Tibial nerve (tissue), 3 donors: ENCODE measurements around the gene RPP30.

ENCODE experiments used
- CTCF ChIP-seq, 5 experiments: fragments of 200-600 bp in 3 of 5; fragments of 450-650 bp in 2 of 5; sonication (generic) in 3 of 5; IDR thresholded peaks; one replicate each; pipeline ENCODE4 v1.5.1; 2016 to 2019; ENCODE audit warnings: antibody characterized with exemption in 5 of 5, mild to moderate bottlenecking in 3 of 5, moderate library complexity in 2 of 5
- POLR2A ChIP-seq, 2 donors: fragments of 450-650 bp; IDR thresholded peaks; one replicate each; pipeline ENCODE4 v1.6.1; 2017; ENCODE audit warnings: antibody characterized with exemption in 2 of 2, mild to moderate bottlenecking in 2 of 2, moderate library complexity in 2 of 2

DNA sequence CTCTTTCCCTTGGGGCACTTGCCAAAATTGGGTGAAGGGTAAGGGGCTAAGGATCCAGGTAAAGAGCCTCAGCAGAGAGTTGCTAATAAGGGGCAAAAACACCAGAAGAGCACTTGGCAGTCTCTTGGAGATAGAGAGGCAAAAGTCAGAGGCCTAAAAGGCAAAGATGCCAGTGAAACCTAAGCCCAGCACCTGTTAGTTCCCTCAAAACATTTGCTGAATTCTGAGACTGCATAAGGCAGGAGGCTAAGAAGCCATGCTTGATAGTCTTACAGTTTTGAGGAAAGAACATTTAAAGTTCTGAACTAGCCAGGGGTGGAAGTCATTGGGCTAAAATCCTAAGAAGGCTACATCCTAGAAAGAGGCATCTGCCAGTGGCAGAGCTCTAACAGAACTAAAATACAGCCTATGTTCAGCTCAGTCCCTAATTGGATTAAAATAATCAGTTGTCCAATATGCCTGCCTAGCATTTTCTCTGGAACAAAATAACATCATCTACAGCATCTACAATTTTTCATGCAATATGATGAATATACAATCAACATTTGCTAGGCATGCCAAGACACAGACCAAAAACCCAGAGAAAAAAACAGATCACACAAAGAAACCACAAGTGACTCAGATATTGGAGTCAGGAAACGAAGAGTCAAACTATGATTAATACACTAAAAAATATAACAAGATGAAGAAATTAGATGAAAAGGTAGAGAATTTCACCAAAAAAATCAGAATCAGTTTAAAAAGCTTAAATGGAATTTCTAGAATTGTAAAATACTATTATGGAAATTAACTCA is 21.6 kb upstream of the RPP30 start:
- TF ChIP-seq CTCF (IDR thresholded peaks at IDR 0.05) (no peak), POLR2A (IDR thresholded peaks at IDR 0.05) (no peak)
